Stimulated activated CD4-positive, alpha-beta T cell treated with anti-CD3 and anti-CD28 coated beads, Interleukin-1b, Interleukin-23, amount 100 ng/mL, for 4 hours (primary cell): ENCODE results near the gene ZNF503.

Source experiments
- DNase-seq, 2 donors: peaks; one replicate each; pipeline ENCODE4 v3.0.0-alpha.2; 2020; ENCODE audit warnings: low read depth in 2 of 2

The ZNF503 gene

DNA sequence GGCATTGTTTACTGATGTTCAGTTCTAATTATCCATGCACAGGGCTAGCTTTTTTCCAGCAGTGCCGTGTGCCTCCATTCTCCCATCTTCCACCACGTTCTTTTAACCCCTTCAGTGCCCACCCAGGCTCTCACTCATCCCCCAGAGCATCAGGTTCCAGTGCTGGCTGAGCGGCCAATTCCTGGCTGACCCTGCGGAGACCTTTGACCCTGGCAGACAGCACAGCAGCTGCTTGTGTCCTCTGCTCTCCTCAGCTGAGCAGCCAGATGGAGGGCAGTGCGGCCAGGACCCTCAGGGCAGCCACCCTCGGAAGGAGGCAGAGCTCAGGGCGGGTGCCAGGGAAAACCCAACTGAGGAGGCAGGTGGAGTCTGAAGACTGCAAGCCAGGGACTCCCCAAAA lies 48.4 kb downstream of the ZNF503 start:
- no peak for DNase-seq

DNA sequence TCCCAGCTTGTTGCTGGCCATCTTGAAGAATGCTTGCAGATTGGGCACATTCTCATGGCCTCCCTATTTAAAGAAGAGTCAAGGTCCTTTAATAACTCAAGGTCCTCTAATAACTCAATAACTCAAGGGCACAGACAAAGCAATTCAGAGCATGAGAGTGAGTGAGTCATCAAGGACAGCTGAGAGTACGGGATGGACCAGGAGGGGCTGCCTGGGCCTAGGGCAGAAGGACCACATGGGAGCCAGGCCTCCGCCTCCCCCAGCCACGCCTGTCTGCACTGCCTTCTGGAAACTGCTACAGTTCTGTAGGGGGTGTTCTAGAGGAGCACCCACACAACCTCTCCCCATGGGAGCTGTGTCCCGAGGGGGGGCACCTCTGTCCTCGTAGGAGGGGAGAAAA lies 48.9 kb downstream of the ZNF503 start:
- no peak for DNase-seq

DNA sequence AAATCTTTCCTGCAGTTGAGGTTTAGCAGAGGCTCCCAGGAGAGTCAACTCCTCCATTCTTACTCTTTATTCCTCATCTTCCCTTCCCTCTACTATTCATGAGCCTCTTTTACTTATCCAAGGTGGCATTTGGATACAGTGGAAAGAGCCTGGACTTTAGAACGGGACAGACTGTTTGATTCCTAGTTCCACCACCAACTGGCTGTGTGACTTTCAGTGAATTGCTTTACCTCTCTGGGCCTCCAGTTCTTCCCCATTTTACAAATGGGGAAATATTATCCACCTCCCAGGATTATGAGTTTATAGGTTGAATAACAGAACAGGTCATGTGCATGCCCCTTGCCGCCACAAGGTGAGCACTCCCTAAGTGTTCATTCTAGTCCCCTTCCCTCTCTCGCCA lies 49.9 kb downstream of the ZNF503 start:
- DNase-seq = no peak

DNA sequence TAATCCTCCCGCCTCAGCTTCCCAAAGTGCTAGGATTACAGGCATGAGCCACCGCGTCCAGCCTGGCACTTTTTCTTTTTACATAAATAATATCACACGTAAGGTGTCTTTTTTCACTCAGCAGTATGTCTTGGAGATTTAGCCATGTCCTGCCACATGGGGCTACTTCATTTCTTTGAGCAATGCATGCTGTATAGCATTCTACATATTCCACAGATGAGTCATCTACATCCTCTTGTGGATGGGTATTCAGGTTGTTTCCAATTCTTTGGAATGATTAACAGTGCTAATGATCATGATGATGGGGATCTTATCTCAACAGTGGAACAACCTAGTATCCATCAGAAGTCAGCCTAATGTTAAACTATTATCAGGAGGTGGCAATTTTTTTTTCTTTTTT lies 50.8 kb downstream of the ZNF503 start:
- DNase-seq = no peak
